Adrenal gland (tissue), 12 donors: Measurements from ENCODE around the gene TFF3. TPM values are rescaled to one million over a fixed set of nuclear protein-coding genes. Genes with fewer than 3 reads are reported as not detected.

Source experiments
- DNase-seq, 7 donors: peaks; one replicate each; pipeline ENCODE4 v3.0.0-alpha.2; 2019 to 2020
- H3K27ac ChIP-seq, 5 donors: fragments of 200-600 bp; sonication (generic) in 4 of 5; 1 replicate in 3 of 5; 2 replicates in 2 of 5; pipeline versions ENCODE4 v1.5.1 to v1.8.0; 2016 to 2020; ENCODE audit warnings: mild to moderate bottlenecking in 1 of 5
- H3K27me3 ChIP-seq: fragments of 200-600 bp; 2 replicates; pipeline ENCODE4 v1.8.0; 2021
- H3K36me3 ChIP-seq, 2 donors: fragments of 200-600 bp; replicated peaks in 1 of 2; 1 replicate in 1 of 2; 2 replicates in 1 of 2; pipeline versions ENCODE4 v1.5.1 to v1.8.0; 2018 to 2022
- H3K4me1 ChIP-seq, 2 donors: fragments of 200-600 bp; replicated peaks in 1 of 2; 1 replicate in 1 of 2; 2 replicates in 1 of 2; pipeline versions ENCODE4 v1.5.1 to v1.8.0; 2018 to 2021
- H3K4me3 ChIP-seq, 4 donors: fragments of 200-600 bp; sonication (generic) in 3 of 4; one replicate each; pipeline ENCODE4 v1.5.1; 2016 to 2018
- H3K9me3 ChIP-seq, 3 donors: fragments of 200-600 bp; sonication (generic) in 1 of 3; replicated peaks in 1 of 3; 1 replicate in 2 of 3; 2 replicates in 1 of 3; pipeline versions ENCODE4 v1.5.1 to v1.8.0; 2016 to 2021
- POLR2A ChIP-seq, 2 donors: fragments of 450-650 bp; IDR thresholded peaks; one replicate each; pipeline ENCODE4 v1.6.1; 2017; ENCODE audit warnings: antibody characterized with exemption in 2 of 2, mild to moderate bottlenecking in 2 of 2, moderate library complexity in 1 of 2
- WGBS, 4 donors: extraction: QIAGEN DNeasy Blood & Tissue Kit in 2 of 4; methylation state at CpG; one replicate each; pipeline versions ENCODE4 v1.1.5 to v1.1.7; 2013 to 2017; 5-methylcytosine and 5-hydroxymethylcytosine counted together
- intact Hi-C, 2 donors: fragments of 100-400 bp; cut with DNase I; formaldehyde crosslinking; loops; one replicate each; pipeline versions ENCODE4 v1.14.1 to v1.15.0; 2022 to 2023
- polyA plus RNA-seq, 3 donors: library from polyadenylated mRNA; stranded (reverse); fragments of 200-250 nt in 2 of 3; fragments of 350-450 nt in 1 of 3; fragmentation: Illumina TruSeq in 1 of 3; extraction: RNeasy Lipid Tissue Mini Kit (QIAGEN cat#74804) in 1 of 3; gene quantifications; one replicate each; pipeline ENCODE4 v1.2.3, GENCODE V29; 2013 to 2014
- total RNA-seq, 9 donors: library from RNA; depleted of rRNA in 4 of 9; stranded (reverse); fragments of >200 nt in 4 of 9; fragments of 120-200 nt in 1 of 9; fragmentation: NEBNext Ultra II Directional in 1 of 9; extraction: Animal tissue kit (Norgen Biotek cat#: 25700) in 1 of 9; gene quantifications; one replicate each; pipeline versions ENCODE4 v1.1.0 to v1.2.4, GENCODE V29; 2013 to 2023
- TF ChIP-seq, protein P1 (sequence below), 6 experiments: fragments of 450-650 bp in 4 of 6; fragments of 200-600 bp in 2 of 6; sonication (generic) in 1 of 6; IDR thresholded peaks; 1 replicate in 5 of 6; 2 replicates in 1 of 6; pipeline versions ENCODE4 v1.5.1 to v1.8.0; 2016 to 2021; ENCODE audit warnings: antibody characterized with exemption in 6 of 6, mild to moderate bottlenecking in 2 of 6, moderate library complexity in 1 of 6
- donor health status: healthy with polysubstance abuse.
- donor health status: Bipolar disorder and iron deficiency.
- donor health status: DM: yes; HTN: yes; CAD: no.
- donor health status: DM: no; HTN: no; CAD: no.
- donor health status: DM: no; HTN: no; CAD: no.
- donor health status: DM: yes; HTN: yes; CAD: no.

TFF3 gene
- total and polyA plus RNA-seq, 12 donors = 1.2 to 42.3 (median 11.1) TPM

DNA sequence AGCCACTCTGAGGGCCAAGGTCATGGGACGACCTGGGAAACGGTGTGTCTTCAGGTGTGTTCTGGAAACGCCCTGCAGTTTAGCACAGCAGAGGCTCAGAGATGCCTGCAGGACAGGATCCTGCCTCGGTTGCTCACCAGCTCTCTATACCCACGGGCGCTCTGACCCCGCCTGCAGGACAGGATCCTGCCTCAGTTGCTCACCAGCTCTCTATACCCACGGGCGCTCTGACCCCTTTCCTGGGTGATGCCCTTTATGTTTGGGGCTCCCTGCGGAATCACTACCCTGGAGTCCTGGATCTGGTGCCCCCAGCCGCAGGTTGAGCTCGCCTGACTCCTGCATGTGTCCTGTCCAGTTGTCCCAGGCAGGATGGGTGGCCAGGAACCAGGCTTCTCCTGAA lies 32.5 kb downstream of the TFF3 start:
- 86 to 93% (median 89%) methylated on average over 8 to 12 of the region's 12 CpGs for WGBS, 4 donors

DNA sequence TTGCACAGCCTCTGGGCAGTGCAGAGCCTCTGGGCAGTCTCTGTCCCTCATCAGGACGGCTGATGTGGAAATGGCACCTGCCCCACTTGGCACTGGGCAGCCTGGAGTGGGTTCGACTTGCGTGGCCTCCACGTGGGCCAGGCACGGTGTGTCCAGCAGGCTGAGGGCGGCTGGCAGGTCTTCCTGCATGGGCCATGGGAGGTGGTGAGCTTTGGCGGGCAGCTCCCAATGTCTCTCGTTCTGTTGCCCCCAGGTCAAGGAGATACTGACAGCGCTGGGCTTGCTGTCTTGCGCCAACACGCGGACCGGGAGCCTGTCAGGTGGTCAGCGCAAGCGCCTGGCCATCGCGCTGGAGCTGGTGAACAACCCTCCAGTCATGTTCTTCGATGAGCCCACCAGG lies 33.2 kb downstream of the TFF3 start:
- intact Hi-C loops = no loop called here
- WGBS, 4 donors = 86 to 94% (median 93%) methylated on average over 13 to 18 of the region's 18 CpGs; no CpG with 5 or more reads in 1 of the 4 donors
- TF ChIP-seq POLR2A (IDR thresholded peaks at IDR 0.05) = no peak
- TF ChIP-seq, protein P1, sequence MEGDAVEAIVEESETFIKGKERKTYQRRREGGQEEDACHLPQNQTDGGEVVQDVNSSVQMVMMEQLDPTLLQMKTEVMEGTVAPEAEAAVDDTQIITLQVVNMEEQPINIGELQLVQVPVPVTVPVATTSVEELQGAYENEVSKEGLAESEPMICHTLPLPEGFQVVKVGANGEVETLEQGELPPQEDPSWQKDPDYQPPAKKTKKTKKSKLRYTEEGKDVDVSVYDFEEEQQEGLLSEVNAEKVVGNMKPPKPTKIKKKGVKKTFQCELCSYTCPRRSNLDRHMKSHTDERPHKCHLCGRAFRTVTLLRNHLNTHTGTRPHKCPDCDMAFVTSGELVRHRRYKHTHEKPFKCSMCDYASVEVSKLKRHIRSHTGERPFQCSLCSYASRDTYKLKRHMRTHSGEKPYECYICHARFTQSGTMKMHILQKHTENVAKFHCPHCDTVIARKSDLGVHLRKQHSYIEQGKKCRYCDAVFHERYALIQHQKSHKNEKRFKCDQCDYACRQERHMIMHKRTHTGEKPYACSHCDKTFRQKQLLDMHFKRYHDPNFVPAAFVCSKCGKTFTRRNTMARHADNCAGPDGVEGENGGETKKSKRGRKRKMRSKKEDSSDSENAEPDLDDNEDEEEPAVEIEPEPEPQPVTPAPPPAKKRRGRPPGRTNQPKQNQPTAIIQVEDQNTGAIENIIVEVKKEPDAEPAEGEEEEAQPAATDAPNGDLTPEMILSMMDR (IDR thresholded peaks at IDR 0.05) = no peak
- peaks cover 0 to 46% of the 10 kb centered on the region in 2 donors for H3K36me3 ChIP-seq
- no peaks in the 10 kb centered on the region for H3K4me1 ChIP-seq
- H3K27ac ChIP-seq = no peak overlapping the region
- no peaks in the 10 kb centered on the region for H3K9me3 ChIP-seq
- no peaks in the 10 kb centered on the region for H3K27me3 ChIP-seq
- H3K4me3 ChIP-seq = no peak overlapping the region
- no peak for DNase-seq

More for the DNA sequence above, 32.5 kb downstream of the TFF3 start:
- Histone ChIP-seq H3K36me3 (peaks cover 0 to 48% of the 10 kb centered on the region in 2 donors), H3K4me1 (no peaks in the 10 kb centered on the region), H3K27me3 (no peaks in the 10 kb centered on the region), H3K9me3 (no peaks in the 10 kb centered on the region), H3K4me3 (no peak overlapping the region), H3K27ac (no peak overlapping the region)
- intact Hi-C loops = no loop called here
- no peak for TF ChIP-seq POLR2A (IDR thresholded peaks at IDR 0.05)
- TF ChIP-seq, protein P1 (IDR thresholded peaks at IDR 0.05) = no peak
- no peak for DNase-seq

DNA sequence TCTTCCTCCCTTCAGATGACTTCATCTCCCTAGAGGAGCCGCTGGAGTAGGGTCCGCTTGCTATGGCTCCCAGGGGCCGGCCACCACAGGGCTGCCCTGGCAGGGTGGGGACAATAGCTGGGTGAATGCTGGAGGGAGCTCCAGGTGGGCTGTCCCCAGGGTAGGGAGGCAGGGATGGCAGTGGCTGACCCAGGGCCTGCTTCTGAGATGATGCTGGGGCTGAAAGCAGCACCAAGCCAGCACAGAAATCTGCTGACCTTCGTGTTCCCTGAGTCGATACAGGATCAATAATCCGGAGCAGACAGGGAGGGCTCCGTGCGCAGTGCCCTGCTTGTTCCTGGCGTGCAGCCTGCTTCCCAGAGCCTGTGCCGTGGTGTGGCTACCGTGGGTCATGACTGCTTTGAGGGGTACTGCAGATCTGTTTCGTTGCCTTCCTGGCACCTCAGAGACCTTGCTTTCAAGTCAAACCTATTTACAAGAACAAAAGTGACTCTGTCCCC lies 34.0 kb downstream of the TFF3 start:
- Histone ChIP-seq H3K4me3 (no peak overlapping the region), H3K9me3 (no peaks in the 10 kb centered on the region), H3K27ac (no peak overlapping the region), H3K36me3 (peaks cover 0 to 38% of the 10 kb centered on the region in 2 donors), H3K4me1 (no peaks in the 10 kb centered on the region), H3K27me3 (no peaks in the 10 kb centered on the region)
- no peak for DNase-seq
- WGBS, 4 donors = 88 to 91% (median 89%) methylated on average over 9 to 12 of the region's 12 CpGs
- TF ChIP-seq, protein P1 (IDR thresholded peaks at IDR 0.05) = no peak
- TF ChIP-seq POLR2A (IDR thresholded peaks at IDR 0.05) = no peak
- intact Hi-C loops = no loop called here

DNA sequence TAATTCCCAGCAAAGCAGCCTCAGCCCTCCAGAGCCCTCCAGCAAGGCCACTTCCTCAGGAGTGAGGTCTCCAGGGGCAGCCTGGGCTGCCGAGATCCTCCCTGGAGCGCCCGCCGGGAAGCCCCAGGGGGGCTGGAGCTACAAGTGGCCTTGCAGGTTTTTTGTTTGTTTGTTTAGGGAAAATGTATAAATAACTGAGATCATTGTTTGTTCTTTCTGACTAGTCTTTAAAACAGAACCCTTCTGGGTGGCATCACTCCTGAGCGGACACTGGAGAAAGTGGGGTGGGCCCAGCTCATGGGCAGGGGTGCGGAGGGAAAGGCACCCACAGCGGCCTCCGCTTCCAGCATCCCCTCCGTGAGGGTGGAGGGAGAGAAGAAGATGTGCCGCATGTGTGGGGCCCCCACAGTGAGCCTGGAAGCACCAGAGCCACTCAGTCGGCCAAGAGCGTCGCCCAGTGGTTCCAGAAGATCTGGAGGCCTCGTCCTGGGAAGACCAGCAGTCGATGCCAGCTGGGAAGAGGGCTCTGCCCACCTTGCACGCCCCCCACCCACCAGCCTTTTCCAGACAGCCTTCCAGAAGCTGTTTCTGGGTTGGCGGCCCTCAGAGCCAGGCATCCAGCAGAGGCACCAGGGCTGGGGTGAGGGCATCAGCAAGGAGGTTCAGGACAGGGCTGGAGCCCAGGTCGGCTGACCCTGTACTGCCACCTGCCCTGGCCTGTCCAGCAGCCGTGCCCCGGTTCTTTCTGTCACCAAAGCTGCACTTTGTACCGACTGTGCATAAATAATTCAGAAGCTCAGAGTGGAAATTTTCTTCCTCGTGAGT lies 34.6 kb downstream of the TFF3 start:
- H3K4me3 ChIP-seq = no peak overlapping the region
- H3K27ac ChIP-seq = no peak overlapping the region
- whole genome bisulfite sequencing, 4 donors = 91 to 96% (median 92%) methylated on average over 17 to 22 of the region's 22 CpGs
- TF ChIP-seq, protein P1 (IDR thresholded peaks at IDR 0.05) = no peak
- no peak for TF ChIP-seq POLR2A (IDR thresholded peaks at IDR 0.05)
- no peaks in the 10 kb centered on the region for H3K27me3 ChIP-seq
- no peak for DNase-seq
- H3K9me3 ChIP-seq = no peaks in the 10 kb centered on the region
- peaks cover 0 to 31% of the 10 kb centered on the region in 2 donors for H3K36me3 ChIP-seq
- intact Hi-C loops = no loop called here
- no peaks in the 10 kb centered on the region for H3K4me1 ChIP-seq
